K562 (cell line): ENCODE results near the gene NAIF1. TPM values are rescaled to one million over a fixed set of nuclear protein-coding genes. Genes with fewer than 3 reads are reported as not detected.

Source experiments
- ATAC-seq: fragments of 200-7000 bp; cut with Tn5 transposase; 3 replicates; pipeline ENCODE4 v1.9.1; 2020; ENCODE audit warnings: moderate library complexity
- BruUV-seq: library from RNA; stranded (reverse); fragments of 400-500 nt; replicated peaks from 2 replicates; lab custom pipeline; 2021; lab: Mats Ljungman, UMichigan
- CTCF ChIA-PET: fragments of 300-600 bp; formaldehyde crosslinking; extraction: SDS; loops from one replicate; lab custom pipeline; 2021; ENCODE audit warnings: low intra/inter-chr PET ratio; lab: Yijun Ruan, JAX
- POLR2A ChIA-PET: fragments of 300-600, 350-650 bp; sonication (Branson Sonifier 250); formaldehyde crosslinking; extraction: SDS; loops from one replicate; lab custom pipeline; 2021; ENCODE audit warnings: antibody characterized with exemption, inconsistent platforms; lab: Yijun Ruan, JAX
- DNase-seq, 4 experiments: peaks; one replicate each; pipeline versions ENCODE4 v3.0.0 to v3.0.0-alpha.2; 2011 to 2018; ENCODE audit warnings: low spot score in 3 of 4, mixed read lengths in 3 of 4; ENCODE audit errors: extremely low read depth in 1 of 4
- FAIRE-seq: peaks from 2 replicates; lab custom pipeline; 2011; peaks lifted over from hg19 to GRCh38; lab: Jason Lieb, UNC
- H2AFZ ChIP-seq: 2 replicates; pipeline ENCODE4 v1.6.0; 2011; ENCODE audit warnings: low read depth, low read length, control low read depth, inconsistent platforms
- H3K27ac ChIP-seq: fragments of 200-600 bp; 3 replicates; pipeline ENCODE4 v1.8.0; 2011; ENCODE audit warnings: low read depth, mild to moderate bottlenecking, control low read depth, inconsistent platforms, low read length, moderate library complexity, mixed read lengths; ENCODE audit errors: extremely low read depth
- H3K27me3 ChIP-seq, 2 experiments: fragments of 300-600 bp in 1 of 2; 2 replicates in 1 of 2; 3 replicates in 1 of 2; pipeline versions ENCODE4 v1.6.0 to v1.8.0; 2011; ENCODE audit warnings: inconsistent platforms in 2 of 2, low read length in 2 of 2, mild to moderate bottlenecking in 1 of 2, mixed read lengths in 1 of 2, moderate library complexity in 1 of 2; ENCODE audit not compliant: control insufficient read depth in 2 of 2, insufficient read depth in 2 of 2
- H3K36me3 ChIP-seq: fragments of 300-600 bp; 3 replicates; pipeline ENCODE4 v1.8.0; 2011; ENCODE audit warnings: mild to moderate bottlenecking, low read length, inconsistent platforms; ENCODE audit not compliant: control insufficient read depth, insufficient read depth
- H3K4me1 ChIP-seq, 2 experiments: fragments of 200-600 bp in 1 of 2; replicated peaks in 1 of 2; 2 replicates in 1 of 2; 3 replicates in 1 of 2; pipeline versions ENCODE4 v1.5.1 to v1.8.0; 2011; ENCODE audit warnings: inconsistent platforms in 2 of 2, low read length in 2 of 2, mild to moderate bottlenecking in 1 of 2, mixed read lengths in 1 of 2, moderate library complexity in 1 of 2; ENCODE audit not compliant: control insufficient read depth in 2 of 2, insufficient read depth in 2 of 2
- H3K4me2 ChIP-seq: 2 replicates; pipeline ENCODE4 v1.6.1; 2011; ENCODE audit warnings: low read length, control low read depth, inconsistent platforms, mixed read lengths; ENCODE audit not compliant: insufficient read depth
- H3K4me3 ChIP-seq: fragments of 200-600 bp; sonication (generic), shearing (Covaris generic); 2 replicates; pipeline ENCODE4 v1.5.1; 2016; ENCODE audit warnings: control low read depth, inconsistent platforms
- H3K79me2 ChIP-seq: fragments of 200-600 bp; 3 replicates; pipeline ENCODE4 v1.8.0; 2011; ENCODE audit warnings: low read length, inconsistent platforms; ENCODE audit not compliant: control insufficient read depth, insufficient read depth
- H3K9ac ChIP-seq, 2 experiments: 2 replicates each; pipeline versions ENCODE4 v1.6.0 to v1.6.1; 2011; ENCODE audit warnings: low read depth in 2 of 2, low read length in 2 of 2, control low read depth in 1 of 2, inconsistent platforms in 1 of 2, mild to moderate bottlenecking in 1 of 2, mixed read lengths in 1 of 2; ENCODE audit not compliant: insufficient read depth in 1 of 2
- H3K9me1 ChIP-seq: one replicate; pipeline ENCODE4 v1.6.0; 2011; ENCODE audit warnings: inconsistent platforms, mild to moderate bottlenecking, low read length, moderate library complexity; ENCODE audit not compliant: control insufficient read depth, insufficient read depth
- H3K9me3 ChIP-seq: replicated peaks from 2 replicates; pipeline ENCODE4 v1.5.1; 2011; ENCODE audit warnings: low read depth, low read length, inconsistent platforms; ENCODE audit not compliant: control insufficient read depth, insufficient read depth
- H4K20me1 ChIP-seq: replicated peaks from 2 replicates; pipeline ENCODE4 v1.6.1; 2011; ENCODE audit warnings: low read length, inconsistent platforms, mixed read lengths; ENCODE audit not compliant: control insufficient read depth, insufficient read depth
- ARID1B ChIP-seq: fragments of 450-650 bp; IDR thresholded peaks from 2 replicates; pipeline ENCODE4 v1.6.1; 2016; ENCODE audit warnings: antibody characterized with exemption, mild to moderate bottlenecking, inconsistent platforms
- CBFA2T3 ChIP-seq: fragments of 450-650 bp; IDR thresholded peaks from 2 replicates; pipeline ENCODE4 v1.6.1; 2017
- CBX1 ChIP-seq: sonication (generic); IDR thresholded peaks from 2 replicates; pipeline ENCODE4 v1.6.1; 2016; ENCODE audit warnings: antibody characterized with exemption, low read depth, mild to moderate bottlenecking
- ETV6 ChIP-seq, 3 experiments: fragments of 150-350 bp in 1 of 3; sonication (generic) in 1 of 3; formaldehyde crosslinking in 1 of 3; IDR thresholded peaks; 2 replicates each; pipeline versions ENCODE4 v1.6.1 to v1.8.0; 2014 to 2022; ENCODE audit warnings: borderline replicate concordance in 2 of 3, low read depth in 2 of 3, antibody characterized with exemption in 1 of 3, low read length in 1 of 3, mild to moderate bottlenecking in 1 of 3, missing genetic modification reagents in 1 of 3
- KDM1A ChIP-seq, 2 experiments: fragments of 450-650 bp; IDR thresholded peaks; 2 replicates each; pipeline ENCODE4 v1.6.1; 2016; ENCODE audit warnings: mild to moderate bottlenecking in 2 of 2
- KLF6 ChIP-seq: fragments of 250-450 bp; sonication (Bioruptor Pico); IDR thresholded peaks from 2 replicates; pipeline ENCODE4 v1.4.0; 2020; ENCODE audit warnings: mild to moderate bottlenecking, moderate library complexity, borderline replicate concordance
- POLR2A ChIP-seq: fragments of 450-650 bp; conservative IDR thresholded peaks from 2 replicates; pipeline ENCODE4 v1.6.1; 2016
- RCOR1 ChIP-seq, 2 experiments: IDR thresholded peaks; 2 replicates each; pipeline ENCODE4 v1.6.1; 2012; ENCODE audit warnings: low read depth in 2 of 2, low read length in 2 of 2, borderline replicate concordance in 1 of 2, improper control_type of control experiment in 1 of 2
- RFX1 ChIP-seq: fragments of 450-650 bp; IDR thresholded peaks from 2 replicates; pipeline ENCODE4 v1.6.1; 2016; ENCODE audit warnings: mild to moderate bottlenecking, moderate library complexity
- ZEB2 ChIP-seq: fragments of 450-650 bp; IDR thresholded peaks from 2 replicates; pipeline ENCODE4 v1.6.1; 2016
- ZFP36 ChIP-seq: fragments of 150-350 bp; IDR thresholded peaks from 2 replicates; pipeline ENCODE4 v1.6.1; 2018; ENCODE audit warnings: low read length, low read depth; ENCODE audit not compliant: partially characterized antibody
- ZNF124 ChIP-seq: sonication (generic); formaldehyde crosslinking; IDR thresholded peaks from 2 replicates; pipeline ENCODE4 v1.8.1; 2022; ENCODE audit warnings: missing genetic modification reagents
- WGBS: fragments of 100-300 bp; shearing (Covaris generic); methylation state at CpG from one replicate; pipeline ENCODE4 v1.1.6; 2016; ENCODE audit warnings: low coverage, mixed read lengths; ENCODE audit not compliant: insufficient coverage; ENCODE audit errors: missing lambda C conversion rate; 5-methylcytosine and 5-hydroxymethylcytosine counted together
- in situ Hi-C: fragments of 300-500 bp; cut with MboI; formaldehyde crosslinking; loops from 4 replicates; pipeline ENCODE4 v1.15.0; 2018; ENCODE audit warnings: inconsistent platforms, mixed read lengths
- intact Hi-C: fragments of 100-400 bp; cut with micrococcal nuclease; formaldehyde crosslinking; loops from 2 replicates; pipeline ENCODE4 v1.14.2; 2022
- polyA plus RNA-seq, 8 experiments: library from polyadenylated mRNA; depleted of rRNA in 4 of 8; stranded (reverse) in 5 of 8; unstranded in 3 of 8; fragments of >200 nt; fragmentation: Nextera tagmentation in 2 of 8; fragmentation: Illumina TruSeq in 1 of 8; extraction: Ambion mirVana in 2 of 8; extraction: Trizol in 1 of 8; gene quantifications; 2 replicates each; pipeline versions ENCODE4 v1.2.1 to v1.2.3, GENCODE V29; 2011 to 2014; ENCODE audit warnings: inconsistent platforms in 1 of 8, missing spikeins in 1 of 8
- total RNA-seq, 7 experiments: library from RNA; depleted of rRNA in 6 of 7; stranded (reverse); fragments of >200 nt in 6 of 7; fragmentation: Illumina TruSeq in 2 of 7; extraction: Trizol in 2 of 7; gene quantifications; 2 replicates each; pipeline versions ENCODE4 v1.2.1 to v1.2.3, GENCODE V29; 2011 to 2021; ENCODE audit warnings: low replicate concordance in 1 of 7
- TF ChIP-seq, protein P1 (sequence below): fragments of 450-650 bp; IDR thresholded peaks from 2 replicates; pipeline ENCODE4 v1.6.1; 2016; ENCODE audit warnings: mild to moderate bottlenecking
- TF ChIP-seq, protein P2 (sequence below), 3 experiments: fragments of 200-800 bp in 1 of 3; fragments of 250-450 bp in 1 of 3; fragments of 450-650 bp in 1 of 3; sonication (Bioruptor Pico) in 1 of 3; sonication (Bioruptor generic) in 1 of 3; formaldehyde crosslinking in 1 of 3; IDR thresholded peaks; 2 replicates each; pipeline versions ENCODE4 v1.6.1 to v1.8.0; 2016 to 2022; ENCODE audit warnings: mild to moderate bottlenecking in 2 of 3, missing genetic modification characterization in 2 of 3, missing compliant biosample characterization in 1 of 3, moderate library complexity in 1 of 3

The NAIF1 gene
- total and polyA plus RNA-seq, 9 of the 15 experiments (the other 6 are each of a cell fraction or from before 2014, with no cell fraction given): 4.8 to 26.6 (median 17.2) TPM

DNA sequence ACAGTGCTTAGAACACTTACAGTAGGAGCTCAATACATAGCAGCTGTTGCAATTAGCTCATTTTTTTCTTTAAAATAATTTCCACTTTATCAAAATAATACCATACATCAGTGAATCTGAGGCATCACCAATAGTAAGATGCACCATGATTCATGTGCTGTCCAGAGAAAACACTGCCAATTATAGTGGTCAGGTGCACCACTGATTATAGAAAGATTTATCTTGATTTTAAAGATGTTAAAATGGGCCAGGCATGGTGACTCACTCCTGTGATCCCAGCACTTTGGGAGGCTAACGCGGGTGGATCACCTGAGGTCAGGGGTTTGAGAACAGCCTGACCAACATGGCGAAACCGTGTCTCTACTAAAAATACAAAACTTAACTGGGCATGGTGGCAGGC is 39.4 kb downstream of the NAIF1 start (continued):
- TF ChIP-seq ETV6 (IDR thresholded peaks at IDR 0.05; ENCODE audit: borderline replicate concordance in 1 of 2, low read depth in 2 of 2, low read length in 1 of 2) (no peak), ETV6 (CRISPR knock-in tag; IDR thresholded peaks at IDR 0.05; ENCODE audit: borderline replicate concordance) (no peak), ZNF124 (CRISPR knock-in tag) (no peak), ZEB2 (0 out of 2 replicates have a peak, but pooled peaks have one; percentile 16), CBFA2T3 (peak; percentile 32; the same call in 1 of the 2 replicates), ARID1B (peak; percentile 31), POLR2A (no peak)

DNA sequence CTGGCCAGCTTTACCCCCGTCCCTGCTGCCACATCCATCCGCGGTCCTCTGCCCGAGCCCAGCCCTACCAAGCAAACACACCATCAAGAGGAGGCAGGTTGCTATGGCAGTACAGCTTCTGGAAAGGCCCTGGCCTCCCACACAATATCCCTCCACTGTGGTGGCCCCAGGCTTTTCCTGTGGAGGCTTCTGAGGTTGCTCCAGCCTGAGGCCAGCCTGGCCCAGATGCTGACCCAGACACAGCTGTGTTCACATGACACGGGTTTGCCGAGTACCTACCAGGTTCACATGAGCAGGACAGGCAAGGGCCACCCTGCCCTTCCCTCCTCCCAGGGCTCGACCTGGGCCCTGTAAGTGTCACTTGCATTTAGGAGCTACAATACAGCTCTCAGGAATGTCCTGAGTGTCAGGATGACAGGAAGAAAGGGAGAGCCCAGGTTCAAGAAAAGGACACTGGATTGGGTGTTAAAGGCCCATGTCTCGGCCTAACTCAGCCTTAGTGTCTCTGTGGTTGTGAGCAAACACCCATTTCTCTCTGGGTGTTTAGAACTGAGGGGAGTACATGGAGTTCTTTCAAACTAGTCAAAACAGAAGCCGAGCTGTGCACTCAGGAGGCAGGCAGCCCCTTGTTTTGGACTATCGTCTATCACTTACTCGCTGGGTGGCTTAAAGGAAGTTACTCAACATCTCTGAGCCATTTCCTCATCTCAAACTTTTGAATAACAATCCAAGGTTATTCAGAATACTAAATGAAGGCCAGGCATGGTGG is 40.2 kb downstream of the NAIF1 start:
- peak; percentile 47 for ATAC-seq
- no peak overlapping the region for H3K4me2 ChIP-seq
- TF ChIP-seq, protein P1, sequence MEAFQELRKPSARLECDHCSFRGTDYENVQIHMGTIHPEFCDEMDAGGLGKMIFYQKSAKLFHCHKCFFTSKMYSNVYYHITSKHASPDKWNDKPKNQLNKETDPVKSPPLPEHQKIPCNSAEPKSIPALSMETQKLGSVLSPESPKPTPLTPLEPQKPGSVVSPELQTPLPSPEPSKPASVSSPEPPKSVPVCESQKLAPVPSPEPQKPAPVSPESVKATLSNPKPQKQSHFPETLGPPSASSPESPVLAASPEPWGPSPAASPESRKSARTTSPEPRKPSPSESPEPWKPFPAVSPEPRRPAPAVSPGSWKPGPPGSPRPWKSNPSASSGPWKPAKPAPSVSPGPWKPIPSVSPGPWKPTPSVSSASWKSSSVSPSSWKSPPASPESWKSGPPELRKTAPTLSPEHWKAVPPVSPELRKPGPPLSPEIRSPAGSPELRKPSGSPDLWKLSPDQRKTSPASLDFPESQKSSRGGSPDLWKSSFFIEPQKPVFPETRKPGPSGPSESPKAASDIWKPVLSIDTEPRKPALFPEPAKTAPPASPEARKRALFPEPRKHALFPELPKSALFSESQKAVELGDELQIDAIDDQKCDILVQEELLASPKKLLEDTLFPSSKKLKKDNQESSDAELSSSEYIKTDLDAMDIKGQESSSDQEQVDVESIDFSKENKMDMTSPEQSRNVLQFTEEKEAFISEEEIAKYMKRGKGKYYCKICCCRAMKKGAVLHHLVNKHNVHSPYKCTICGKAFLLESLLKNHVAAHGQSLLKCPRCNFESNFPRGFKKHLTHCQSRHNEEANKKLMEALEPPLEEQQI: no peak
- TF ChIP-seq KDM1A (IDR thresholded peaks at IDR 0.05): peak in 1 of 2 experiments; percentile 46; a peak in 2 of 4 replicates
- peak; percentile 77 for TF ChIP-seq ZFP36
- no peak for TF ChIP-seq KLF6 (CRISPR knock-in tag)
- TF ChIP-seq CBX1: peak; percentile 57; the same call in 1 of the 2 replicates
- TF ChIP-seq RFX1: peak; percentile 55
- 0 out of 4 replicates have a peak, but pooled peaks of 1 of the 2 experiments have one; percentile 14 for TF ChIP-seq RCOR1 (IDR thresholded peaks at IDR 0.05; ENCODE audit: borderline replicate concordance in 1 of 2, low read depth in 2 of 2, low read length in 2 of 2)
- TF ChIP-seq, protein P2, sequence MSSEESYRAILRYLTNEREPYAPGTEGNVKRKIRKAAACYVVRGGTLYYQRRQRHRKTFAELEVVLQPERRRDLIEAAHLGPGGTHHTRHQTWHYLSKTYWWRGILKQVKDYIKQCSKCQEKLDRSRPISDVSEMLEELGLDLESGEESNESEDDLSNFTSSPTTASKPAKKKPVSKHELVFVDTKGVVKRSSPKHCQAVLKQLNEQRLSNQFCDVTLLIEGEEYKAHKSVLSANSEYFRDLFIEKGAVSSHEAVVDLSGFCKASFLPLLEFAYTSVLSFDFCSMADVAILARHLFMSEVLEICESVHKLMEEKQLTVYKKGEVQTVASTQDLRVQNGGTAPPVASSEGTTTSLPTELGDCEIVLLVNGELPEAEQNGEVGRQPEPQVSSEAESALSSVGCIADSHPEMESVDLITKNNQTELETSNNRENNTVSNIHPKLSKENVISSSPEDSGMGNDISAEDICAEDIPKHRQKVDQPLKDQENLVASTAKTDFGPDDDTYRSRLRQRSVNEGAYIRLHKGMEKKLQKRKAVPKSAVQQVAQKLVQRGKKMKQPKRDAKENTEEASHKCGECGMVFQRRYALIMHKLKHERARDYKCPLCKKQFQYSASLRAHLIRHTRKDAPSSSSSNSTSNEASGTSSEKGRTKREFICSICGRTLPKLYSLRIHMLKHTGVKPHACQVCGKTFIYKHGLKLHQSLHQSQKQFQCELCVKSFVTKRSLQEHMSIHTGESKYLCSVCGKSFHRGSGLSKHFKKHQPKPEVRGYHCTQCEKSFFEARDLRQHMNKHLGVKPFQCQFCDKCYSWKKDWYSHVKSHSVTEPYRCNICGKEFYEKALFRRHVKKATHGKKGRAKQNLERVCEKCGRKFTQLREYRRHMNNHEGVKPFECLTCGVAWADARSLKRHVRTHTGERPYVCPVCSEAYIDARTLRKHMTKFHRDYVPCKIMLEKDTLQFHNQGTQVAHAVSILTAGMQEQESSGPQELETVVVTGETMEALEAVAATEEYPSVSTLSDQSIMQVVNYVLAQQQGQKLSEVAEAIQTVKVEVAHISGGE (CRISPR knock-in tag; IDR thresholded peaks at IDR 0.05): peak in 1 of 3 experiments; percentile 34; a peak in 1 of 6 replicates

More for the DNA sequence above, 40.2 kb downstream of the NAIF1 start:
- Histone ChIP-seq H3K27ac (peak overlapping the region; percentile 21; the same call in 1 of the 3 replicates), H3K4me1 (peaks cover 13 to 15% of the 10 kb centered on the region in 2 experiments), H3K79me2 (no peaks in the 10 kb centered on the region), H4K20me1 (no peaks in the 10 kb centered on the region), H3K9ac (peak overlapping the region in 1 of 2 experiments; percentile 78; a peak in 2 of 4 replicates), H3K9me1 (no peaks in the 10 kb centered on the region), H3K9me3 (no peaks in the 10 kb centered on the region), H3K27me3 (no peaks in the 10 kb centered on the region), H2AFZ (peak overlapping the region; percentile 59; the same call in 1 of the 2 replicates), H3K4me3 (no peak overlapping the region), H3K36me3 (no peaks in the 10 kb centered on the region)
- POLR2A ChIA-PET: interaction anchor here (1.1 to 1.4 kb wide), 3 partner anchors 10 to 98 kb away, joined by 3 to 7 read pairs (median 3); no protein-coding TSS in a partner anchor
- intact Hi-C loops: no loop called here
- 70% methylated on average over 11 of the region's 11 CpGs for WGBS
- FAIRE-seq (no peak), DNase-seq (no peak)
- in situ Hi-C loops: no loop called here
- no TSS peak for BruUV-seq
- CTCF ChIA-PET: no interaction called here
